HepG2 (cell line): Measurements from ENCODE around the gene AKTIP. TPM values are rescaled to one million over a fixed set of nuclear protein-coding genes. Genes with fewer than 3 reads are reported as not detected.

Experiments
- KDM5A ChIP-seq: fragments of 200-600 bp; sonication (generic); IDR thresholded peaks from 2 replicates; pipeline ENCODE4 v1.7.0; 2018; ENCODE audit warnings: antibody characterized with exemption, mild to moderate bottlenecking, low read length, borderline replicate concordance
- MIER3 ChIP-seq: IDR thresholded peaks from 2 replicates; pipeline ENCODE4 v1.6.1; 2016; ENCODE audit warnings: missing compliant biosample characterization, borderline replicate concordance
- RARA ChIP-seq: IDR thresholded peaks from 2 replicates; pipeline ENCODE4 v1.6.1; 2016; ENCODE audit warnings: missing genetic modification reagents, missing compliant biosample characterization
- RERE ChIP-seq: IDR thresholded peaks from 2 replicates; pipeline ENCODE4 v1.6.1; 2016; ENCODE audit warnings: low read depth, missing genetic modification reagents, missing compliant biosample characterization
- SSRP1 ChIP-seq: IDR thresholded peaks from 2 replicates; pipeline ENCODE4 v1.6.1; 2016; ENCODE audit warnings: control low read depth
- ZNF639 ChIP-seq: conservative IDR thresholded peaks from 2 replicates; pipeline ENCODE4 v1.6.1; 2018; ENCODE audit warnings: missing genetic modification reagents
- ZNF792 ChIP-seq: IDR thresholded peaks from 2 replicates; pipeline ENCODE4 v1.6.1; 2016
- polyA plus RNA-seq, 8 experiments: library from polyadenylated mRNA; depleted of rRNA in 3 of 8; stranded (reverse) in 7 of 8; unstranded in 1 of 8; fragments of >200 nt; fragmentation: Illumina TruSeq in 4 of 8; extraction: Trizol in 4 of 8; gene quantifications; 2 replicates each; pipeline versions ENCODE4 v1.2.1 to v1.2.3, GENCODE V29; 2011 to 2016; ENCODE audit warnings: low read depth in 4 of 8, missing spikeins in 1 of 8, mixed read lengths in 1 of 8; ENCODE audit not compliant: insufficient read depth in 1 of 8
- total RNA-seq, 5 experiments: library from RNA; depleted of rRNA; stranded (reverse); fragments of >200 nt; fragmentation: Illumina TruSeq; extraction: Trizol; gene quantifications; 2 replicates each; pipeline ENCODE4 v1.2.3, GENCODE V29; 2016; ENCODE audit warnings: low read depth in 1 of 5
- TF ChIP-seq, protein P1 (sequence below): sonication (generic); formaldehyde crosslinking; IDR thresholded peaks from 2 replicates; pipeline ENCODE4 v1.8.1; 2023; ENCODE audit warnings: mild to moderate bottlenecking, missing genetic modification reagents, borderline replicate concordance
- TF ChIP-seq, protein P2 (sequence below): sonication (generic); formaldehyde crosslinking; IDR thresholded peaks from 2 replicates; pipeline ENCODE4 v1.5.1; 2020; ENCODE audit warnings: missing genetic modification reagents, mild to moderate bottlenecking, borderline replicate concordance
- TF ChIP-seq, protein P3 (sequence below), 2 experiments: sonication (generic) in 1 of 2; formaldehyde crosslinking in 1 of 2; IDR thresholded peaks; 2 replicates each; pipeline versions ENCODE4 v1.6.1 to v1.9.0; 2014 to 2022; ENCODE audit warnings: antibody characterized with exemption in 1 of 2, borderline replicate concordance in 1 of 2, inconsistent platforms in 1 of 2, low read depth in 1 of 2, missing genetic modification reagents in 1 of 2

The AKTIP gene
- total and polyA plus RNA-seq, 2 of the 13 experiments (the other 11 are each of a cell fraction or from before 2014, with no cell fraction given), result 28.8 to 49.0 TPM

DNA sequence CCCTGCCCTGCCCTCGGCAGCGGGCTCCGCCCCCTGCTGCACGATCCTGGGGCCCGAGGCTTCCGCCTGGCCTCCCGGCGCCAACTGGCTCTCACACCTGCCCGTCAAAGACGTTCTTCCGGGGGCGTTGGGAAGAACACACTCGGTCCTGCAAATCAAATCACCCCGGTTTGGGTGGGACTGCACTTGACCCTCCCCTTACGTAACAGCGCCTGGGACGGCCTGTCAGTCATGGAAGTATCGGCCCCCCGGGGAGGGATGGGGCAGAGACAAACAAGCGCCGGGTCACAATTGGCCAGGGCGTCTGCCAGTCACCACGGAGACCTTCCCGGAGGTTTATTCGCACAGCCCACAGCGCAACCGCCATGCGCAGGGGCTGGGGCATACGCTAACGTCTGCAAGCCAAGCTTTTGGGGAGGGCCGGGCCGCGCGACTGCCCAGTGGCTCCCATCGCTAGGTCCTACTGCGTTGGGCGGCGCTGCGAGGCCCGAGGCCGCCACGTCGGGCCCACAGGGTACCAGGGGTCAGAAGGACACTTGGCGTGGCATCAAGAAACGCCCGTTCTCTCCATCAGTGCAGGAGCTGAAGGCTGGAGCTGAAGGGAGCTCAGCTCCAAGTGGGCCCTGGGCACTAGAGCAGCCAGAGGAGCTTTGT, 388 bp upstream of the AKTIP start (continued):
- TF ChIP-seq, protein P1, sequence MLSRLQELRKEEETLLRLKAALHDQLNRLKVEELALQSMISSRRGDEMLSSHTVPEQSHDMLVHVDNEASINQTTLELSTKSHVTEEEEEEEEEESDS (CRISPR knock-in tag), result no peak; the same call in 1 of the 2 replicates
- TF ChIP-seq, protein P2, sequence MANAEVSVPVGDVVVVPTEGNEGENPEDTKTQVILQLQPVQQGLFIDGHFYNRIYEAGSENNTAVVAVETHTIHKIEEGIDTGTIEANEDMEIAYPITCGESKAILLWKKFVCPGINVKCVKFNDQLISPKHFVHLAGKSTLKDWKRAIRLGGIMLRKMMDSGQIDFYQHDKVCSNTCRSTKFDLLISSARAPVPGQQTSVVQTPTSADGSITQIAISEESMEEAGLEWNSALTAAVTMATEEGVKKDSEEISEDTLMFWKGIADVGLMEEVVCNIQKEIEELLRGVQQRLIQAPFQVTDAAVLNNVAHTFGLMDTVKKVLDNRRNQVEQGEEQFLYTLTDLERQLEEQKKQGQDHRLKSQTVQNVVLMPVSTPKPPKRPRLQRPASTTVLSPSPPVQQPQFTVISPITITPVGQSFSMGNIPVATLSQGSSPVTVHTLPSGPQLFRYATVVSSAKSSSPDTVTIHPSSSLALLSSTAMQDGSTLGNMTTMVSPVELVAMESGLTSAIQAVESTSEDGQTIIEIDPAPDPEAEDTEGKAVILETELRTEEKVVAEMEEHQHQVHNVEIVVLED (CRISPR knock-in tag), result peak; percentile 96
- TF ChIP-seq RARA (CRISPR knock-in tag), result peak; percentile 89
- peak; percentile 61; the same call in 1 of the 2 replicates for TF ChIP-seq MIER3 (CRISPR knock-in tag)
- TF ChIP-seq, protein P3, sequence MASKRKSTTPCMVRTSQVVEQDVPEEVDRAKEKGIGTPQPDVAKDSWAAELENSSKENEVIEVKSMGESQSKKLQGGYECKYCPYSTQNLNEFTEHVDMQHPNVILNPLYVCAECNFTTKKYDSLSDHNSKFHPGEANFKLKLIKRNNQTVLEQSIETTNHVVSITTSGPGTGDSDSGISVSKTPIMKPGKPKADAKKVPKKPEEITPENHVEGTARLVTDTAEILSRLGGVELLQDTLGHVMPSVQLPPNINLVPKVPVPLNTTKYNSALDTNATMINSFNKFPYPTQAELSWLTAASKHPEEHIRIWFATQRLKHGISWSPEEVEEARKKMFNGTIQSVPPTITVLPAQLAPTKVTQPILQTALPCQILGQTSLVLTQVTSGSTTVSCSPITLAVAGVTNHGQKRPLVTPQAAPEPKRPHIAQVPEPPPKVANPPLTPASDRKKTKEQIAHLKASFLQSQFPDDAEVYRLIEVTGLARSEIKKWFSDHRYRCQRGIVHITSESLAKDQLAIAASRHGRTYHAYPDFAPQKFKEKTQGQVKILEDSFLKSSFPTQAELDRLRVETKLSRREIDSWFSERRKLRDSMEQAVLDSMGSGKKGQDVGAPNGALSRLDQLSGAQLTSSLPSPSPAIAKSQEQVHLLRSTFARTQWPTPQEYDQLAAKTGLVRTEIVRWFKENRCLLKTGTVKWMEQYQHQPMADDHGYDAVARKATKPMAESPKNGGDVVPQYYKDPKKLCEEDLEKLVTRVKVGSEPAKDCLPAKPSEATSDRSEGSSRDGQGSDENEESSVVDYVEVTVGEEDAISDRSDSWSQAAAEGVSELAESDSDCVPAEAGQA (IDR thresholded peaks at IDR 0.05; ENCODE audit: low read depth), result peak; percentile 36; the same call in 1 of the 2 replicates
- TF ChIP-seq, protein P3 (CRISPR knock-in tag; IDR thresholded peaks at IDR 0.05; ENCODE audit: borderline replicate concordance), result no peak
- TF ChIP-seq ZNF639, result peak; percentile 71; the same call in 1 of the 2 replicates
- TF ChIP-seq RERE, result peak; percentile 51; the same call in 1 of the 2 replicates
- no peak for TF ChIP-seq SSRP1 (CRISPR knock-in tag)
- TF ChIP-seq KDM5A, result peak; percentile 5; the same call in 1 of the 2 replicates
- TF ChIP-seq ZNF792 (CRISPR knock-in tag), result peak; percentile 87
